ENCODE results near the gene NOL4.

The NOL4 gene

GRCh38 chr18:34196256-34196655 lies 28.5 kb downstream of the NOL4 start:
- no peak for DNase-seq (ENCODE audit: insufficient read length, low spot score)
- no peak for FAIRE-seq

GRCh38 chr18:34194239-34194638 lies 30.5 kb downstream of the NOL4 start:
- DNase-seq (ENCODE audit: insufficient read length, low spot score) = no peak
- no peak for FAIRE-seq

- no peak for DNase-seq (ENCODE audit: insufficient read length, low spot score)
- FAIRE-seq = no peak
These were observed 34.9 kb downstream of the NOL4 start for GRCh38 chr18:34189656-34190435.

All from GM19239 (cell line).